HG02938 (cell line): ENCODE data around the gene SERPINA1.
A peak's percentile ranks its signal among the peaks of the same experiment; 100 is the strongest.

Experiments used
- ATAC-seq: cut with Tn5 transposase; IDR thresholded peaks from one replicate; pipeline ENCODE4 v1.9.1; 2021; ENCODE audit warnings: mild to moderate bottlenecking, moderate library complexity; ENCODE audit not compliant: unreplicated experiment

The SERPINA1 gene

DNA sequence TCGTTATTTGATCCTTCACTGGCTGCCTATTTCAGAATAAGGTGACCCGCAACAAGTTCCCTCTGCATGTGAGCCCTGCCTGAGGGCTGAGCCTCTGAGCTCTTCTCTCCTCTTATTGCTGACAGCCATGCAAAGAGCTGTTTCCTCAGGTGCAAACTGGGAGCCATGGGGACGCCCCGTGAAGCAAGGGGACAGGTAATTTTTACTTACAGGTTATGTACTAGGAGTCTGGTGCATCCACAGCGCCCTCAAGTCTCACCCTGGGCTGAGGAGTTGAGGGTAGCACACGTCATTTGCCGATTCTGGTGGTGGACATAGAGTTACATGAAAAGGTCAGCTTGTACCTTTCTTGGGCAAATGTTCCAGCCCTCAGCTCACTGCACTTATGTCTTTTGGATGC is 39.1 kb downstream of the SERPINA1 start:
- ATAC-seq: no peak

DNA sequence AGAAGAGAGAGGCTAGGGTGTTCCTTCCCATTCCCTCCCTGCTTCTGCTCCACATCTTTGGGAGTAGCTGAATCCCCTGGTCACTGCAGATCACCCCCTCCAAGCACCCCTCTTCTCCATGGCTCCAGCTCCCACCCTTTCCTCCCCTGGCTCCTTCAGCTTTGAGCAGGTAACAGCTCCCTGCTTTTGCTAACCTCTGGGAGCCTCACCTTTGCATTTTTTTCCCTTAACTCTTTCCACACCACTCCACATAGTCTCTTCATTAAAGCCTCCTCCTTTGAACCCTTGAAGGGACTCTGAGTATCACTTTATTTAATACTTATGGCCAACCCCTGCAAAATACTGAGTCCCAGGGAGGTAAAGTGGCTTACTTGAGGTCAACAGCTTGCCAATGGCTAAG is 39.6 kb downstream of the SERPINA1 start:
- ATAC-seq: no peak

DNA sequence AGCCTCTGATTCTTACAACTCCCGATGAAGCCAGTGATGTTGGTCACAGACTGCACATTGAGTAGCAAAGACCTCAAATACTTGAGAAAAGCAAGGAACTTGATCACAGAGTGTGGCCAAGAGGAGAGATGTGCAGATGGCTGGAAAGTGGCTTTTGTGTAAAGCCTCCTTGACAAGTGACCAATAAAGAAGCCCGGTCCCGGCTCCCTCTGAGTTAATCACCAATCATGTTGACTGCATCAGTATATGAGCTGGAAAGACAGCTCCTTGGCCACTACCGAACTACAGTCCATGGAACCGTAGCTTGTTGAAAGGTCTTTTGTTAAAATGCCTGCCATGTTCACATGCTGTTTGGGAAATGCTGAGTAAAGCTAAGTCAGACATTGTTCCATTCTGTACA is 41.6 kb downstream of the SERPINA1 start:
- ATAC-seq: no peak

DNA sequence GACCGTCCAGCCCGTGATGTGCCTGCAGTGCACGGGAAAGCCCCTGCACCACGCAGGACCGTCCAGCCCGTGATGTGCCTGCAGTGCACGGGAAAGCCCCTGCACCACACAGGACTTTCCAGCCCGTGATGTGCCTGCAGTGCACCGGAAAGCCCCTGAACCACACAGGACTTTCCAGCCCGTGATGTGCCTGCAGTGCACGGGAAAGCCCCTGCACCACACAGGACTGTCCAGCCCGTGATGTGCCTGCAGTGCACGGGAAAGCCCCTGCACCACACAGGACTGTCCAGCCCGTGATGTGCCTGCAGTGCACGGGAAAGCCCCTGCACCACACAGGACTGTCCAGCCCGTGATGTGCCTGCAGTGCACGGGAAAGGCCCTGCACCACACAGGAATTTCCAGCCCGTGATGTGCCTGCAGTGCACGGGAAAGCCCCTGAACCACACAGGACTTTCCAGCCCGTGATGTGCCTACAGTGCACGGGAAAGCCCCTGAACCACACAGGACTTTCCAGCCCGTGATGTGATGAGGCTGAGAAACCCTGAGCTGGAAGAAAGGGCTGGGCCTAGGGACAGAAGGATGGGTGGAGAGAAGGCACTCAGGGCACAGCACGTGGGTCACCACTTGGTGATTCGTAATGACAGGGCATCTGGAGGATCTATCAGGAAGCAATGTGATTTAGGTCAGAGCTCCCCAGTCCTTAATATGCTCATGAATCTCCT is 42.2 kb downstream of the SERPINA1 start:
- peak; percentile 70 for ATAC-seq

DNA sequence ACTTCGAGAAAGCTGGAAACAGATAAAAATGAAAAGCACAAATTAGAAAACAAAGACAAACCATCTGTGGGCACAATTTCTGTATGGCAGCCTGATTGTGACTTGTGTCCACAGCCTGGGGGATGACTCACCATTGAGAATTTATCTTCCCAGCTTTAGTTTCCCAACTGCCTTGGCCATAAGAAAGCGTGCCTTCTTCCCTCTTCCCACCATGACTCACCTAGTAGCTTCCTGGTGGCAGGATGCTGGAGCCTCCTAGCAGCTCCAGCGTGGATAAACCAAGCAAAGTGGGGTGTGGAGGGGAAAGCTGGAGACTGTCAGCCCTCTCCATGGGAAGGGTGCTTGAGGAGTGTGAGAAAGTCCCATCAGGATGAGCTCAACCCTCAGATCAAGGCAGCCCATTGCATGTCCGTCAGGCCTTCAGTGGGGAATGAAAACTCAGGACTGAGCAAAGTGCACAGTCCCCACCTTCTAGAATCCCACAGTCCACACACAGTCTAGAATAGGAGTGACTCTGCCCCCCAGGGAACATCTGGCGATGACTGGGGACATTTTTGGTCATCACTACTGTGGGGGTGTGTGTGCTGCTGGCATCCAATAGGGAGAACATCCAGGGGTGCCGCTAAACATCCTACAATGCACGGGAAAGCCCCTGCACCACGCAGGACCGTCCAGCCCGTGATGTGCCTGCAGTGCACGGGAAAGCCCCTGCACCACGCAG is 42.9 kb downstream of the SERPINA1 start:
- no peak for ATAC-seq

DNA sequence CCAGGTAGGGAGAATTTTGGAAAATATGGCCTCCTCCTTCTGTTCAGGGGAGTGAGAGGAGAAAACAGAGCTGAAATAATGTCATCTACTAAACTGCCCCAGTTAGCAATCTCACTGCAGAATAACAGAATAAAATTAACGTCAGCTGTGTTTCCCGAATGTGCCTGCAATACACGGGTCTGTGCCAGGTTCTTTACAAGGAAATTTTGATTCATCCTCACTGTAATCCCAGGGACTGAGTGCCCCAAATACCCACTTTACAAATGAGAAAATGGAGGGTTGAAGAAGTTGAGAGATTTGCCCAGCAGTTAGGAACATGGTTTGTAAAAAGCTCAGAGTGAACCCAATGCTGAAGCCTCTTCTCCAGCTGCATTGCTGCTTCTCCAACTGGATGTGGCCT is 44.0 kb downstream of the SERPINA1 start:
- ATAC-seq: no peak

DNA sequence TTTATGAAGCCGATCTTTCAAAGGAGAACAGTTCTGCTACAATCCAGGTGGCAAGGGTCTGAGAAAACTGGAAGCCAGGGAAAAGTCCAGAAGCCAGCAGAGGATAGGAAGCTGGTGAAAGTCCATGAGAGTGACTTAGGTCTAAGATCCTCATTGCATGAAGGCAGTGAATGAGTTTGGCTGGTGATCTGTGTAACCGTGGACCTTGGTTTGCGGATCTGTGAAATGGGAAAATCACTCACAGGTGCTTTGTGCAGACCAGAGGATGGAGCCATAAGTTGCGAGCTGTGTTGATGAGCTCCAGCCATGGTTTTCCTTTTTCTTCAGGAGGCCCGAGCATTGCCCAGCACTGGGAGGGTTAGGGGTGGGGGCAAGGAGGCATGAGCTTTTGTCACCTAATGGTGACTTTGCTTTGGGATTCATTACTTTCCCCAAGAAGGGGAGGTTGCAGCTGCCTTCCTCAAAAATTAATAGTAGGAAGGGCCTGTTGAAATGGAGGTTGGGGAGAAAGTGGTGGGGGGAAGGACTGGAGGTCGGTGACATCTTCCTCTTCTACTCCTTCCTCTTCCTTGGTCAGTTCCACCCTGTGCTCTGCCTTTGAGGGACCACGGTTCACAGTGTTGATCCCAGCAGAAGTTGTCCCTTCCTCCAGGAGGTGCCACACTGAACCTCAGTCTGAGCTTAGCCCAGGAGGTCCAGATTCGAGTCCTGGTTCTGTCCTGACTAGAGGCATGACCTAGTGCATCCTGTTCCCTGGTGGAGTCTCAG is 45.0 kb downstream of the SERPINA1 start:
- no peak for ATAC-seq

DNA sequence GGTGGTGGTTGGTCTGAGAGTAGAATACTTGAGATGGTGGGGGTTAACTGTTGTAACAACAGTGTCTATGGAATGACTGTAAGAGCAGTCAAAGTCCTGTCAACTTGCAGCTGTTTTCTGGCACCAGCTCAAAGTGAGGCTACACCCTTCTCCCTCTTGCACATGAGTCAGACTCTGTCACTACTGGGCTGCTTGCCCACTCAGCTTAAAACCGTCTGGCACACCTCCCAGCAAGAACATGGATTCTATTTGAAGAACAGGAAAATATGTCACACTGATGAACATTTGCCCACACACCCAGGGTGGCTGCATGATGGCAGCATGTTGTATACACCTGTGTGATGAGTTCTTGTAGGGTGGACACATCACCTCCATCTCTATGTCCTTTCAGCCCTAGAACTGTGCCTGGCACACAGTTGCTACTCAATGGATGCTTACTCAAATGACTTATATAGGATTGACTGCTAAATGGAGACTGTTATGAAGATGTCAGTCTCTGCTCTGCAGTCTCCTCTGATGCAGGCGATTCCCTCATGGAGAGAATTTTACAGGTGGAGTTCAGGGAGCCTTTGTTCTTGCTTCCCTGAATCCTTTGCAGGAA is 46.0 kb downstream of the SERPINA1 start:
- peak; percentile 50 for ATAC-seq

DNA sequence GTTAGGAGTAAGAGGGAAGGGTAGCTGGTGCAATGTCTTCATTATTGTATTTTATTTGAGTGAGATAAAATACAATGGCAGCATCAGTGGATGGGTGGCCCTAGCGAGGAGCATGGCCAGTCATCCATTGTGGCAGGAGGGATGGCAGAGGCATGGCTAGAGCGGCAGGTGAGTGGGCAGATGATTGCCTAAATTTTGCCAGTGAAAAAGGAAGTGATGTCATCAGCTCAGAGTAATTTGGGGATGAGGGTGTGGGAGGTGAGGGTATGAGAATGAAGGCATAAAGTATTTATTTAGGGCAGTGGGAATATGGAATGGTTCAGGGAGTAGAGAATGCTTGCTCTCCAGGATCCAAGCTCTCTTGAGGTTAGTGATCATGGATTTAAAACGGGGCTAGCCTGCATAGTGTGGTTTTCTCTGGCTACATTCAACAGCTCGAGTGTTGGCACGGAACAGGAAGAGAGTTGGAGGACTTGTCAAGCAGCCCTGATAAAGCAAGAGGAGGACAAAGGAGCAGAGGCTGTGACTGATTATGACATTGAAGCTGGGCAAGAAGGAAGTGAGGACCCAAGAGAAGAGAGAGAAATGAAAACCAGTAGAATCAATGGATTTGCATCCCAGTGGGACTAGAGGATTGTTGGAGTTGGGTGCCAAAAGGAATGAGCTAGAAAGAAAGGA is 46.6 kb downstream of the SERPINA1 start:
- ATAC-seq: no peak

DNA sequence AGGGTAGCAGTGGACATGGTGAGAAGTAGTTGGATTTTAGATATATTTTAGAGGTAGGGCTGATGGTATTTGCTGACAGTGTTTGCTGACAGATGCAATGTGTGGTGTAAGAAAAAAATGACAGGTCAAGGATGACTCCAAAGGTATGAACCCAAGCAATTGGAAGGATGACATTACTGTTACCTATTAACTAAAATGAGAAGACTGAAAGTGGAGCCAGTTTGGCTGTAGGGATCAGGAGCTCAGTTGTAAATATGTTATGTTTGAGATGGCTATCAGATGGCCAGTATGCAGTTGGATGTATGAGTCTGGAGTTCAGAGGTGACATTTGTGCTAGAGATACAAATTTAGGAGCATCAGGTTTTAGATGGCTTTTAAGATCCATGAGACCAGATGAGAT is 47.9 kb downstream of the SERPINA1 start:
- ATAC-seq: no peak

DNA sequence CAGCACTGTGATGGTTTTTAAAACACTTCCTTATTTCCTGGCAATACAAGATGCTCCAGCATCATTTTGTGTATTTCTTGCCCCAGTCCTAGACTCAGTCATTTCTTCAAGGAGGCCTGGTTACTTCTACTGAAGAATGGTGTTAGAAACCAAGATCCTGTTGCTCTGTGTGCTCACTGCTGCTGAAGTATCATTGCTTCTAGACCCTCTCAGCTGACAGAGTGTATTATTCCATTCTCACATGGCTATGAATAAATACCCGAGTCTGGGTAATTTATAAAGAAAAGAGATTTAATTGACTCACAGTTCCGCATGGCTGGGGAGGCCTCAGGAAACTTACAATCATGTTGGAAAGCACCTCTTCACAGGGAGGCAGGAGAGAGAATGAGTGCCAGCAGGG is 50.4 kb downstream of the SERPINA1 start:
- no peak for ATAC-seq

DNA sequence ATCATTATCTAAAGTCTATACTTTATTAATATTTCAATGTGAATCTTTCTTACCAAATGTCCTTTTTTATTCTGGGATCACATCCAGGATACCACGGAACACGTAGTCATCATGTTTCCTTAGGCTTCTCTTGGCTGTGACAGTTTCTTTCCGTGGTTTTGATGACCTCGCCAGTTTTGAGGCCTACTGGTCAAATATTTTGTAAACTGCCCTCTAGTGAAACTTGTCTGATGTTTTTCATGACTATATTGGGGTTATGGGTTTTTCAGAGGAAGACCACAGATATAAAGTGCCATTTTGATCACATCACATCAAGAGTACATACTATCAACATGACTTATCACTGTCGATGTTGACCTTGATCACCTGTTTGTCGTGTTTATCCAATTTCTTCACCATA is 51.1 kb downstream of the SERPINA1 start:
- no peak for ATAC-seq

DNA sequence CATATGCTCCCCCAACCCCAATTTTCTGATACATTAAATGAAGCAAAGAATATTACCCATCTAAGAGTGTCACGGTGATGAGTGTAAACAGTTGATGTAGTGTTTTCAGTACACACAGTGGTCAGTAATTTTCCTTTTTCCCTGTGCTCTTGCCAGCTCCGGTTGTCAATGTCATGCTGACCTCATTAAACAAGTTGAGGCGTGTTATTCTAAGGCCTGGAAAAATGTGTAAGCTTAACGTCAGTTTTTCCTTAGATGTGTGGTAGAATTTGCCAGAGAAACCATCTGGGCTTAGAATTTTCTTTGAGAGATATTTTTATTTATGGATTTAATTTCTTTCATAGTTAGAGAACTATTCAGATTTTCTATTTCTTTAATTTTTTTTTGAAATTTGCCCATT is 53.5 kb downstream of the SERPINA1 start:
- no peak for ATAC-seq

DNA sequence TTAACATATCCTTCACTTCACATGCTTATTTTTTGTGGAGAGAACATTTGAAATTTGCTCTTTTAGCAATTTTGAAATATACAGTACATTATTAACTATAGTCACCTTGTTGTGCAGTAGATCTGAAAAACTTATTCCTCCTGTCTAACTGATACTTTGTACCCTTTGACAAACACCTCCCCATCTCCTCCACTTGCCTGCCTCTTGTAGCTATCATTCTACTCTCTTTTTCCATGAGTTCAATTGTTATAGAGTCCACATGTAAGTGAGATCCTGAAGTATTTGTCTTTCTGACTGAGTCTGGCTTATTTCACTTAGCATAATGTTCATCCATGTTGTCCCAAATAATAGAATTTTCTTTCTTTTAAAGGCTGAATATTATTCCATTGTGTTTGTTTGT is 55.8 kb downstream of the SERPINA1 start:
- no peak for ATAC-seq

DNA sequence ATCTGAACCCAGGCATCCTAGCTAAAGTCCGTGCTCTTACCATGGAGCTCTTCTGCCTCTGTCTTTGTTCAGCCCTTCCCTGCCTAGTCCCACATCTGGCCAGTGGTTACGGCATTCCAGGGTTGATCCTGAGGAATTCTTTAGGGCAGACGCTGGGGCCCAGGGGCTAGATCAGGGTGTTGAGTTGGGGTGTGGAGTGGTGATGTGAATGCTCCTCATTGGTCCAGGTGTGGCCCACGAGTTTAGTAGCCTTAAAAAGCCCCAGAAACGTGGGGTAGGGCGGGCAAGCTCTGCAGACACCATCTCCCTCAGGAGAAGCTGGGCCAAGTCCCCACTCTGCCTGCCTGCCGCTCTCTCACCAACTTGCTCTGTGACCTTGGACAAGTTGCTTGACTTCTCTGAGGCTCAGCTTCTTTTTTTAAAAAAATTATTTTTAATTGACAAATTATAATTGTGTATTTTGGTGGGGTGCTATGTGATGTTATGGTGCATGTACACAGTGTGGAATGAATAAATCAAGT is 56.3 kb downstream of the SERPINA1 start:
- ATAC-seq: no peak

DNA sequence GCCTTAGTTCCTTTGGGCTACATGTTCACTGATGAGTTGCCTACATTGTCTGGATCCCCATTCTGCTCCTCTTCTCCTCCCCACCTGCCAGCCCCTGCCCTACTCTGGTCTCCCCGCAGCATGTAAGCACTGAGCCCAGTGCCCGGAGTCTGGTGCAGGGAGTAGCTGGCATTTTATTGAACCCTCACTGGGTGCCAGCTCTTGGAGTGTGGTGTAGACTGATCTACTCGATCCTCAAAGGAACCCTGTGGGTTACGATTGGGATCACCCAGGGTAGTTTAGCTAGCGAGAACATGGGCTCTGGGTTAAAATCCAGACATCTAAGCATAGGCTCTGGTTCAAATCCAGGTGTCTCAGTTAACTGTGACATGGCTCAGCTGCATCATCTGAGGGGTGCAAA is 56.9 kb downstream of the SERPINA1 start:
- ATAC-seq: no peak

DNA sequence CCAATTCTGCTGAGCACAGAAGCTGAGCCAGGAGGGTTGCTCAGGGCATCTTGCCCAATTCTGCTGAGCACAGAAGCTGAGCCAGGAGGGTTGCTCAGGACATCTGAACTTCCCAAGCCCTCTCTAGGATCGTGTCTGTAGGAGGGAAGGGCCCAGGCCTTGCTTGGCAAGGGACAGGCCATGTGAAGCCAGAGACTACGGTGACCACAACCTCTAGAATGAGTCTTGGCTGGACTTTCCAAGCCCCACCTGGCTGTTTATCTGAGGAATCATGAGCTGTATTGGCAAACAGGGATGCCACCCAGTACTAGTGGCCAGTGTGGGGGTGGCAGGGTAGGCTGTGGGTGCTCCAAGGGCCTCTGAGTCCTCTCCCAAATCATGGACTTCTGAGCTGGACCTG is 57.5 kb downstream of the SERPINA1 start:
- no peak for ATAC-seq

DNA sequence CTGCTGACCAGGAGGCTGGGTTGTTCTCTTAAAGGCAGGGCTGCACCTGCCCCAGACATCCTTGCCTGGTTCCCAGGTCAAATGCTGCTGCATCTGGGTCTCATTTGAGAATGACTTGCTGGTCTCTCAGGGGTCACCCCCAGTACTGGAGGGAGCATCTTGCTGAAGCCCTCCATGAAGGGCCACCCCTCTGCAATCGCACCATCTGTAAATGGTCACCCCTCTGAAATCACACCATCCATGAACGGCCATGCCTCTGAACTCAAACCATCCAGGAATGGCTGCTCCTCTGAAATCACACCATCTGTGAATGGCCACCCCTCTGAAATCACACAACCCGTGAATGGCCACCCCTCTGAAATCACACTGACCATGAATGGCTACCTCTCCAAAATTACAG is 58.0 kb downstream of the SERPINA1 start:
- no peak for ATAC-seq

DNA sequence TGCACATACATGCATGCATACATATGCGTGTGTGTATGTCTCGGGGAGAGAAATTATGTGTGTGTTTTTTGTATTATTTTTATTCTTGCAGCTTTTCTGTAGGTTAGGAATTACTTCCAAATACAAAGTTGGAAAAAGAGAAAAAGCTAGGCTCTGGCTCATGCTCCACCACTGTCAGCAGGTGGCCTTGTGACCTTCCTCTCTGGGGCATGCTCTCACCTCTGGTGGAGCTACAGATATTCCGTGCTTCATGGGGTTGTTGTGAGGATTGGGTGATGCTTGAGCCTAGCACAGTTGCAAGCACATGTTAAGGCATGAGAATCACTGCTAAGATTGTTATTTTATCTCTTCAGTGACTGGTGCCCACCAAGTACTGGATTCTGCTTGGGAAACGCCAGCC is 58.5 kb downstream of the SERPINA1 start:
- ATAC-seq: no peak

DNA sequence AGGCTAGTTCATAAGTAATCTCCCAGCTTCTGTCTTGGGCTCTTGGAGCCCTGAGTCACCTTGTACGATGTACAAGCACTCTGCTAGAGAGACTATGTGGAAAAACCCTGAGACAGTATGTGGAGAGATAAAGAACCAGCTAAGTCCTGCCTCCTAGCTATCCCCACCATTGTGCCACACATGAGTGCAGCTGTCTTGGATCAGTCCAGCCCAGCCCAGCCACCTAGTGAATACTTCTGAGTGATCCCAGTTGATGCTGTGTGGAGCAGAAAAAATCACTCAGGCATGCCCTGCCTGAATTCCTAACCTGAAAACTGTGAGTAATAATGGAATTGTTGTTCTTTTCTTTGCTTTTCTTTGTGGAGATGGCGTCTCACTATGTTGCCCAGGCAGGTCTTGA is 60.2 kb downstream of the SERPINA1 start:
- no peak for ATAC-seq
